Fibroblast of lung (primary cell): ENCODE results near the gene OPRD1. TPM values are rescaled to one million over a fixed set of nuclear protein-coding genes. Genes with fewer than 3 reads are reported as not detected.

Source experiments
- DNase-seq, 2 donors: peaks; one replicate each; pipeline versions ENCODE4 v3.0.0 to v3.0.0-alpha.2; 2010; ENCODE audit warnings: low read depth in 2 of 2
- H2AFZ ChIP-seq: 2 replicates; pipeline ENCODE4 v1.5.1; 2012; ENCODE audit warnings: low read length, control low read depth, inconsistent platforms
- H3K27ac ChIP-seq: 2 replicates; pipeline ENCODE4 v1.5.1; 2011; ENCODE audit warnings: low read length, control low read depth; ENCODE audit not compliant: insufficient read depth
- H3K27me3 ChIP-seq: 2 replicates; pipeline ENCODE4 v1.5.1; 2011; ENCODE audit warnings: mild to moderate bottlenecking, low read length; ENCODE audit not compliant: control insufficient read depth, insufficient read depth
- H3K36me3 ChIP-seq: 2 replicates; pipeline ENCODE4 v1.5.1; 2011; ENCODE audit warnings: low read length; ENCODE audit not compliant: control insufficient read depth, insufficient read depth
- H3K4me1 ChIP-seq: 2 replicates; pipeline ENCODE4 v1.5.1; 2011; ENCODE audit warnings: low read length; ENCODE audit not compliant: control insufficient read depth, insufficient read depth; ENCODE audit errors: extremely low read depth
- H3K4me2 ChIP-seq: 2 replicates; pipeline ENCODE4 v1.5.1; 2011; ENCODE audit warnings: low read length, control low read depth; ENCODE audit not compliant: insufficient read depth; ENCODE audit errors: extremely low read depth
- H3K4me3 ChIP-seq, 4 experiments: fragments of 200-600 bp in 1 of 4; sonication (generic) in 1 of 4; replicated peaks in 1 of 4; 2 replicates each; pipeline ENCODE4 v1.5.1; 2011 to 2016; ENCODE audit warnings: low read length in 4 of 4, low read depth in 3 of 4, mild to moderate bottlenecking in 3 of 4, control low read depth in 2 of 4, inconsistent platforms in 1 of 4, mixed read lengths in 1 of 4; ENCODE audit not compliant: insufficient read depth in 1 of 4; ENCODE audit errors: control extremely low read depth in 1 of 4
- H3K79me2 ChIP-seq: 2 replicates; pipeline ENCODE4 v1.5.1; 2012; ENCODE audit warnings: mild to moderate bottlenecking, low read length, inconsistent platforms; ENCODE audit not compliant: control insufficient read depth, insufficient read depth
- H3K9ac ChIP-seq: 2 replicates; pipeline ENCODE4 v1.5.1; 2011; ENCODE audit warnings: mild to moderate bottlenecking, low read length, control low read depth; ENCODE audit not compliant: insufficient read depth
- H3K9me3 ChIP-seq: 2 replicates; pipeline ENCODE4 v1.5.1; 2012; ENCODE audit warnings: low read depth, low read length; ENCODE audit not compliant: control insufficient read depth, insufficient read depth
- H4K20me1 ChIP-seq: 2 replicates; pipeline ENCODE4 v1.5.1; 2011; ENCODE audit warnings: low read length; ENCODE audit not compliant: control insufficient read depth, insufficient read depth; ENCODE audit errors: extremely low read depth
- CTCF ChIP-seq, 2 donors: IDR thresholded peaks in 1 of 2; conservative IDR thresholded peaks in 1 of 2; 1 replicate in 1 of 2; 2 replicates in 1 of 2; pipeline ENCODE4 v1.5.1; 2011 to 2012; ENCODE audit warnings: low read length in 2 of 2, control low read depth in 1 of 2, inconsistent platforms in 1 of 2, low read depth in 1 of 2, mild to moderate bottlenecking in 1 of 2
- EZH2 ChIP-seq: IDR thresholded peaks from 2 replicates; pipeline ENCODE4 v1.5.1; 2012; ENCODE audit warnings: low read length, control low read depth, mild to moderate bottlenecking; ENCODE audit errors: missing control alignments
- polyA plus RNA-seq, 2 donors: library from polyadenylated mRNA; depleted of rRNA in 1 of 2; stranded (reverse) in 1 of 2; unstranded in 1 of 2; fragments of >200 nt; gene quantifications; 2 replicates each; pipeline ENCODE4 v1.2.1, GENCODE V29; 2011 to 2012; ENCODE audit warnings: missing spikeins in 1 of 2
- total RNA-seq: library from RNA; depleted of rRNA; stranded (reverse); fragments of >200 nt; gene quantifications from 2 replicates; pipeline ENCODE4 v1.2.1, GENCODE V29; 2014

OPRD1 gene
- total and polyA plus RNA-seq, 2 donors (not counting 1 experiment from before 2014, with no cell fraction given): under 0.01 to 0.01 TPM

GRCh38 chr1:28886731-28887418, 74.9 kb downstream of the OPRD1 start:
- DNase-seq: peak; percentile 72
- Histone ChIP-seq H2AFZ (peak overlapping the region; percentile 77), H3K9me3 (no peaks in the 10 kb centered on the region), H3K4me1 (peaks cover 16% of the 10 kb centered on the region), H3K9ac (peak overlapping the region; percentile 42), H4K20me1 (no peaks in the 10 kb centered on the region), H3K4me3 (peak overlapping the region; percentile 67 to 89 (median 71)), H3K27me3 (peaks cover 4% of the 10 kb centered on the region), H3K27ac (no peak overlapping the region), H3K36me3 (no peaks in the 10 kb centered on the region), H3K79me2 (no peaks in the 10 kb centered on the region), H3K4me2 (peak overlapping the region; percentile 93)
- TF ChIP-seq CTCF (conservative IDR thresholded peaks at IDR 0.05 in 1 of 2, IDR thresholded peaks at IDR 0.05 in 1 of 2; ENCODE audit: low read depth in 1 of 2, low read length in 2 of 2): no peak
- TF ChIP-seq EZH2: no peak

- peaks cover 14% of the 10 kb centered on the region for H3K4me1 ChIP-seq
These were observed 75.5 kb downstream of the OPRD1 start for GRCh38 chr1:28887419-28887834.

More at GRCh38 chr1:28887419-28887834, 75.5 kb downstream of the OPRD1 start:
- Histone ChIP-seq H3K79me2 (no peaks in the 10 kb centered on the region), H3K27ac (no peak overlapping the region), H3K4me2 (peak overlapping the region; percentile 93), H3K9me3 (no peaks in the 10 kb centered on the region), H4K20me1 (no peaks in the 10 kb centered on the region), H3K36me3 (no peaks in the 10 kb centered on the region), H3K9ac (peak overlapping the region; percentile 42), H3K4me3 (peak overlapping the region; percentile 67 to 89 (median 71)), H3K27me3 (peaks cover 4% of the 10 kb centered on the region), H2AFZ (peak overlapping the region; percentile 77)
- DNase-seq: no peak
- no peak for TF ChIP-seq CTCF (conservative IDR thresholded peaks at IDR 0.05 in 1 of 2, IDR thresholded peaks at IDR 0.05 in 1 of 2; ENCODE audit: low read depth in 1 of 2, low read length in 2 of 2)
- no peak for TF ChIP-seq EZH2
